GOT3 (cell line): ENCODE results near the gene GPATCH8.
A peak's percentile ranks its signal among the peaks of the same experiment; 100 is the strongest.
"Not testable (repeated sequence)": the region's sequence is repeated elsewhere in the genome, so short reads cannot be mapped to it uniquely, and the experiment has no call there.

Experiments
- DNase-seq: peaks from one replicate; lab custom pipeline; 2025; ENCODE audit warnings: mixed read lengths; lab: John Stamatoyannopoulos, UW

GPATCH8 gene

DNA sequence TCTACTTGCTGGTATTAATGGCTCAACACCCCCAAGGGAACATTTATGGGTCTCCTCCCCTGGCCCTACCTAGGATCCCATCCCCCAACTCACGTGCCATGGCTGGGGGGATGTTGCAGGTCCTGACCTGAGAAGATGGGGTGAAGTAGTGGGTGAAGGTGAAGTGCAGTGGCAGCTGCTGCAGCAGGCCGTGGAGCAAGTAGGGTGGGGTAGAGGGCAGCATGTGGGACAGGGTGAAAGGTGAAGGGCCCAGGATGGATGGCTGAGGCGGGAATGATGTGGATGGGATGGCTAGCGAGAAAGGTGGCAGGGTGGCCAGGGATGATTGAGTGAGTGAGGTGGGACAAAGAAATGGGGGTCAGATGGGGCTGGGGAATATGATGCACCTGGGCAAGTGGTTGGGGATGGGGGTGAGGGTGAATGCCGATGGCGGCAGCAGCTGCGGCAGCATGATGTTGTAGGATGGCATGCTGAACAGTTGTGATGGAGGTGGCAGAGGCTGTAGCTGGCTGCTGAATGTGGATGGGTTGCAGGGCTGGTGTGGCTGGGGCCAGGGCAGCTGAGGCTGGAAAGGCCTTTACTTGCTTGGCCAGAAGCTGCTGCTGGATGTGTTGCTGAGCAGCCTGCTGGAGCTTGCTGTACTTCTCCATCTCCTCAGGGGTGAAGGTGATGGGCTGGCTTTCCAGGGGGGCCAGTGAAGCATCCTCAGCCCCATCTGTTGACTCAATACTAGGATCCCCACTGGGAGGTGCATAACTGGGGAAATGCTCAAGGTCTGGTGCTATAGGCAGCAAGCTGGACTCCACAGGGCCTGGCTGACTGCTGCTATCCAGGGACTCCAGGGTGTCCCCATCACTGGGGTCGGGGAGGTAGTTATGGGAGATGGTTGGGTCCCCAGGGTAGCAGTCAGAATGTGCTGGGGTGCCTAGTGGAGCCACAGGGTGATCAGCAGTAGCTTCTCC, 105.4 kb downstream of the GPATCH8 start:
- no peak for DNase-seq

DNA sequence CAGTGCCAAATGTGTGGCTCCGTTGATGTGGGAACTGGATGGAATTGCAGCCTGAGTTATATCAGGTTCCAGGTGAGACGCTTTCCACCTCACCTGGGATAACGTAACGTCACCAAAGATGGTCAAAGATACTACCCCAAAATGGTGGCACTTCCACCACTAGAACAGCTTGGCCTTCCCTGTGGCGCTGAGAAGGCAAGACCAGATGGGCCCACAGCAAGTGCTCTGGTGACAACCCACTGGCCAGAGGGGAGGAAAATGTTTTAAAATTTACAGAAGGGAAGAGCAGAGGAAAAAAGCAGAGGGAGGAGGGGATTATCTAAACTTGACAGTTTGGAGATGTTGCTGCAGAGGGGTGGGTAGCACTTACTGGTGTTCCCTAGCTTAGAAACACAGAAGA, 106.3 kb downstream of the GPATCH8 start:
- no peak for DNase-seq

DNA sequence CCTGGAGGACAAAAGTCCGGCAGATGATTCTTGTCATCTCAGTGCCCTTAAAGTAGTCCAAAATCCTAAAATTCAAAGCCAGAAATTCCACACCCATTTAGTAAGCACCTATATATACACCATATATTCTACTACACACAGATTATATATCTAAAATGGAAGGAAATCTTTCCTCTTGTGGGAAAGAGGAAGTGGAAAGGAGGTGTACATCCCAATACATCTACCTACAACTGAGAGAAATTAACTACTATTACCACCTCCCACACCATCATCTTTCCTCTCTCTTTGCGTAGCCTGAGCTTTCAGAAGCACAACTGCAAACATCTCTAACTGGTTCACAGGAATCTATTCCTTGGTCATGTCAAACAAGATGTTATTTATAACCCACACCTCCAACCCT, 108.4 kb downstream of the GPATCH8 start:
- no peak for DNase-seq

DNA sequence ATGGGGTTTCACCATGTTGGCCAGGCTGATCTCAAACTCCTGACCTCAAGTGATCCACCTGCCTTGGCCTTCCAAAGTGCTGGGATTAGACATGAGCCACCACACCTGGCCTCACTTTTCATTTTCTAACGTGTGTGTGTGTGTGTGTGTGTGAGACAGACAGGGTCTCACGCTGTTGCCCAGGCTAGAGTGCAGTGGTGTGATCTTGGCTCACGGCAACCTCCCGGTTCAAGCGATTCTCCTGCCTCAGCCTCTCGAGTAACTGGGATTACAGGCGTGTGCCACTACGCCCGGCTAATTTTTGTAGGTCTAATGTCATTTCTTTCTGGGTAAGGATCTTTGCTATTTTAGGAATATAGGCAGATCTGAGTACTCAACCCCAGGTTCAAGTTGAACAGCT, 109.1 kb downstream of the GPATCH8 start:
- not testable (repeated sequence) for DNase-seq

DNA sequence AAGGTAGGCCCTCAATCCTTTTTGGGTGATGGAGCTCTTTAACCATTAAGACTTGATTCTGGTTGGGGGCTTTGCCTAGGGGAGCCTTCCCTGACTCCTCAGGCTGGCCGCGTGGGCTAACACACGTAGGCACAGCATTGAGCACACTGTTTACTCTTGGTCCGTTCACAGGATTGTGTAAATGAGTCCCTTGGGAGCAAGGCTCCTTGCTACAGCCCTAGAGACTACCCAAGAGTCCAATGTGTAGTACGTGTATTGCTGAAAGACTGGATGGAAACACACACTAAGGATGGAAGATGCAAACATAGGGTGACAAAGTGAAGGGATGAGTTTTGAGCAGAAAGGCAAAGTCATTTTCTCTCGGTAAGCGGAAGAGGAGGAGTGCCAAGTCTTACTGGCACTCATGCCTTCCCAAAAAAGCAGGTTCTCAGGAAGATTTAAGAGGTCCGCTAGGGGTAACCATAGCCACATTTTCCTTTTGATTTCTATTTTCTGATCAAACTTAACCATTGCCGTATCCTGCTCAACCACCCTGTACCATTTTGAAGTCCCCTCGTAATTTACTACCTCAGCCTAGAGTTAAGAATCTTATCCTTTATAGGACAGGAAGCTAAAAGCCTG, 112.8 kb downstream of the GPATCH8 start:
- DNase-seq, result no peak

DNA sequence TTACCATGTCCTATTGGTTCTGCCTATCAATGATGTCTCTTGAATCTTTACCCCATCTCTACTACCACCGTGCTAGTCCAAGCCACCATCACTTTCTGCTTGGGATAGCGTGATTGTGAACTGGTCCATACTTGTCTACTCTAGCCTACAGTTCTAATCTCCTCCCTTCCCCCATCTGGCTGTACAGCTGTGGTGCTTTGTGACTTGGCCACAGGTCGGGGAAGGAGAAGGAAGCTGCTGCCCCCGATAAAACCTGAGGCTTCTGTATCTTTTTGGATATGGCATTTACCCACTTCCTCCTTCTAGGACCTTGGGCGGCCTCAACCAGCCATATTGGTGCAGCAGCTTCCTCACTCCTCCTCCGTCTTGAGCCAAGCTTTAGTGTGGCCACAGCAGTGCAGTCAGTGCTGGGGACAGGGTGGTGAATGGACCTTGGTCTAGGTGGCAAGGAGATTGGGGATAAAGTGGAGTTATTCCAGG, 113.4 kb downstream of the GPATCH8 start:
- DNase-seq, result no peak

DNA sequence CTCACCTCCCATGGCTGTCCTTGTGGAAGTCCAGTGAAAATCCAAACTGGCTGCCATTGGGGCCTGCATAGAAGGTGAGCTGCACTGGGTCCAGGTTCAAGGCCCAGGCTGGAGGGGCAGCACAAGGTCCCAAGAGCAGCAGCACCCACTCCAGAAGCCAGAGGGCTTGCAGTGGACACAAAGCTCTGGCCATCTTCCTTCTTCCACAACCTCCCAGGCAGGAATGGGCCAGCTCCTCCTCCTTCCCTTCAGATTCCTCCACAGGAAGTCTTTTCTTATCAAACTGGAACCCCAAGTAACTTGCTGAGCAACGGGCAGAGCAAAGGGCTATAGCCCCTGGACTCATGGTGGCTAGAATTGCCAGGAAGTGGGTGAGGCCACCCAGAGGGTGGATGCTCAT, 113.9 kb downstream of the GPATCH8 start, which contains the start of gene ITGA2B:
Gene ITGA2B, minus strand, starts transcription at position 369 of the 400 bp plus-strand sequence. Its CDS starts 176 bp downstream, at position 193.
- no peak for DNase-seq

DNA sequence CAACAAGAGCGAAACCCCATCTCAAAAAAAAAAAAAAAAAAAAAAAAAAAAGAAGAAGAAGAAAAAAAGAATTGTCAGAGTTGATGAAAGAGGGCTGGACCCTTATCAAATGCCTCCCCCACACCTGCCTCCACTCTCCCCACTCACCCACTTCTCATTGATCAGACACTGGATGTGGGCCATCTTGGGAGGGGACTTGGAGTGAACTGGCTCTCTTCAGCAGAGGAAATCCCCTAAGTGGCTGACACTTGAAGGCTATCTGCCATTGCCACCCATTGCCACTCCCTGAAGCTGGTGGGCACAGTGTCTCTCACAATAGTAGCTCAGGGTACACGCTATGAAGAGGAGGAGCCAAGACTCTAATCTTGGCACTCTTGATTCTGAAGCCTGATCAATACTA, 115.4 kb downstream of the GPATCH8 start:
- no peak for DNase-seq

DNA sequence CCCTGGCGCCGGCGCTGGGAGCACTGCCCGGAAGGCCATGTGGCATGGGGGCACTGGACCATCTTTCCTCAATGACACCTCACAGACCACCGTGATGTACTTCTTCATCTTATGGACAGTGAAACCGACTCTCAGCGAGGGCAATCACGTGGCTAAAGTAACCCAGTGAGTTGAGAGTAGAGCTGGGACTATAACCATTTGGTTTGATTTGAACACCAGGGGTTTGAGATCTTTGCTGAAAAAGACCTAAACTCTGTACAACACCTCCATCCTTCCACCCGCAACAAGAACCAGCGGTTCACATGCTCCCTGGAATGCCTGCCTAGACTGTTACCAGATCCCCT, 117.1 kb downstream of the GPATCH8 start:
- DNase-seq, result no peak

DNA sequence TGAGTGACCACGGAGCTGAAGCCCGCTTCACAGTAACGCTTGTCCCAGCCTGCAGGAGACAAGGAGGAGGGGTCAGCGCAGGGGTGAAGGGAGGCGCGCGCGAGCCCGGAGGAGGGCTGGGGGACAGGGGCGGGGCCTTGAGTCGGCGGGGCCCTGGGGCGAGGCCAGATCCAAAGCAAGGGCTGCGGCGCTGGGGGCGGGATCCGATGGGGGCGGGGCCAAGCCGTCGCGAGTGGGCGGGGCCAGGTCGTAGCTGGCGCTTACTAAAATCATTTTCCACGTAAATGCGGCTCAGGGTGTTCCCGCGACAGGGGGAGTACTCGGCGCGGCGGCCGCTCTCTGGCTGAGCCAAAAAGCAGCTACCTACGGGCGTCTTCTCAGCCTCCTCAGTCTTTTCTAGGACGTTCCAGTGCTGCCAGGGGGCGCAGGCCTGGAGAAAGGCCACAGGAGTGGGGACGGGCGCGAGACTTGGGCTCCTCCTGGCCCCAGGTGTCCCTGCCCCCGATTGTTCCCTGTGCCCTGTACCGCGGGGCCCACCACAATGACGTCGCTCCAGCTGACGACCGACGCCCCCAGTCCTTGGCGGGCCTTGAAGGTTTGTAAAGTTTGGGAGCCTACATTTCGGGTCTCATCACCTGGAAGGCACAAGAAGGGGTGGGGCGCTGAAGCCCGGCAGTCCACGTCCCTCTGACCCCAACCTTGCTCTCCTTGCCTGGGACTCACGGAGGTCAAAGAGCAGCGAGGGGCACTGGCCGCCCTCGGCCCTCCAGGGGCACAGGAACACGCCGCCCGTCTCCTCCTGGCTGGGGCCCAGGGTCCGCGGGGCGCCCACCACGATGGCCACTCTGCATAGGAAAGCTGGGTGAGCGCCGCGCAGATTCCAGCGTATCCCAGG, 117.7 kb downstream of the GPATCH8 start:
- DNase-seq, result peak; percentile 18

DNA sequence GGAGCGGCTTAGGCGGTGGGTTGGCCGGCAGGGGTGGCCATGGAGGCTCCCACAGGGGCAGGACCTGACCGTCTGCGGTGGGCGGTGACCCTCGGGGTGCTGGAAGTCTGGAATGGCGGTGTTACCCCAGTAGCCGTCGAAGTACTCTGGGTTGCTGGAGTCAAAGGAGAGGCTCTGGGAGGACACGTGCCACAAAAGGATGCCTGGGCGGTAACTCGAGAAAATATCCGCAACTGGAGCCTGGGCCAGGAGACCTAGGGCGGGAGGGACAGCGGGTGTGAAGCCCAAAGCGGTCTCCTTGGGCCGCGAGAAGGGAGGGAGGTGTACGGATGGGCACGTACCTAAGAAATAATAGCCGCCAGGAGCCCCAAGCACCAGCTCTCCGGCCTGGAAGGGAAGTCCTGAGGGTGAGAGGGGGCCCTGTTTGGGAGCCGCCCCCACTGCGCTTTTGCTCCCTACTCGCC, 118.4 kb downstream of the GPATCH8 start:
- DNase-seq, result no peak

DNA sequence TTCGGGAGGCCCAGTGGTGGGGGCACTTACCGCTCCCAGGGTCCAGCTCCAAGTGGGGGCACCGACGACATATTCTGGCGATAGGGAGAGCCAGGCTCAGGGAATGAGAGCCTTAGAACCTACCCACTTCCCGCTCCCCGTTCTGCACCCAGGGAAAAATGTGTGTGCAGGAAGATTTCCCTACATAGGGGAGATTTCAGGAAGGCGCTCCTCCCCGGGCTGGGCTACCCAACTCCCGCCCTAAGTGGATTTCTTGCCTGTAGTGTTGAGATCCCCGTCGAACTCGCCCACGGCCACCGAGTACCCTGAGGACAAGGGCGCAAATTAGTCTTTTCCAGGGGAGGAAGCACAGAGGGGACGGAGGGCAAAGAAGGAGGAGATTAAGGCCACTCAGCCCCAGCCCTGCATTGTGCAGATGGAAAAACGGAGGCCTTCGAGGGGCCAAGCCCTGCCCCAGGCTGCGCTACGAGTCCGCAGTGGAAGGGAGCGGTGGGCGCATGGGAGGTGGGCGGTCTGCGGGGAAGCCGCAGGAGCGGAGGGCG, 118.9 kb downstream of the GPATCH8 start:
- DNase-seq, result no peak

DNA sequence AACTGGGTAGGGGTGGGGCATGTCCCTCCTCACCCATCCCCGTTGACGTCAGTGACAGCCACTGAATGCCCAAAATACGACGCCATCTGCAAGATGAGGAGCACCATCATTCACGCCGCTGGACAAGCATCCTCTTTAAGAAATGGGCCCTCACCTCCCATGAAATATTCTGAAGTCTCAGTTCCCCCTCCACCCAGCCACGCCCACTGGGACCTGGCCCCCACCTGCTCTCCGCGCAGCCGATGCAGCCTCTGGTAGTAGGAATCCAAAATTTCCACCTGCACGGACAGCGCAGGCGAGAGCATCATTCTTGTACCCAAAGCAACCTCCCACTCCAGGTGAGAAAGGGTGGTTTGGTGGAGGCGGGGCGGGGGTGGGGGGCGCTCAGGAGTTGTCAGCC, 119.3 kb downstream of the GPATCH8 start:
- no peak for DNase-seq

DNA sequence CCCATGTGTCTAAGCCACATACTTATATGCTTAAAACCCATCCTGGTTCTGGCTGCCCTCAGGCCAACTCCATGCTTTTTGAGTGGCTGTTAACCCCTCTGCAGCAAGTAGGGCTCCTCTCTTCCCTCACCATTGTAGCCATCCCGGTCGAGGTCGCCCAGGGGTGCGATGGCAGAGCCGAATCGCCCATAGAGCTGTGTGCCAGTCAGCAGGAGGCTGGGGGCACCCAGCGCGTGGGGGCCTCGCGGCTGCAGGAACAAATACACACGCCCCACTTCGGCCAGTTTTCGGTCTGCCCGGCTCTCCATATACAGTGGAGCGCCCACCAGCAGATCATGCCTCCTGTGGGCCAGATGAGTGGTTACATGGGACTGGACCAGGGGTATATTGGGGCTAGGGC, 119.8 kb downstream of the GPATCH8 start:
- DNase-seq, result no peak

DNA sequence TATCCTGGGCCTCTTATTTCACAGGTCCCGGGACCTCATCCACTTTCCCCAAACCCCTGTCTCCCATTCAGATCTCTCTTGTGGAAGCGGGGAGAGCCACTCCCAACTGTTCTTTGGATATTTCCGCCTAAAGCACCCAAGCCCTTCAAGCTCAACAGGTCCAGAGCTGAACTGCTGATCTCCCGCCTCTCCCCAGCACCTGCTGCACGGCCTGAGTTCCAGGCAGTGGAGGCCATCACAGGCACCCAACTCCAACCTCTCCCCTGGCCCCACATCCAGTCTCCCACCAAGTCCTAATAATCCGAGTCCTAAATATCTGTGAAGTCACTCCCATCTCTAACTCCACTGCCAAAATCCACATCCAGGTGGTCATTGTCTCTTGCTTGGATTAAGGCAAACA, 120.3 kb downstream of the GPATCH8 start:
- no peak for DNase-seq

DNA sequence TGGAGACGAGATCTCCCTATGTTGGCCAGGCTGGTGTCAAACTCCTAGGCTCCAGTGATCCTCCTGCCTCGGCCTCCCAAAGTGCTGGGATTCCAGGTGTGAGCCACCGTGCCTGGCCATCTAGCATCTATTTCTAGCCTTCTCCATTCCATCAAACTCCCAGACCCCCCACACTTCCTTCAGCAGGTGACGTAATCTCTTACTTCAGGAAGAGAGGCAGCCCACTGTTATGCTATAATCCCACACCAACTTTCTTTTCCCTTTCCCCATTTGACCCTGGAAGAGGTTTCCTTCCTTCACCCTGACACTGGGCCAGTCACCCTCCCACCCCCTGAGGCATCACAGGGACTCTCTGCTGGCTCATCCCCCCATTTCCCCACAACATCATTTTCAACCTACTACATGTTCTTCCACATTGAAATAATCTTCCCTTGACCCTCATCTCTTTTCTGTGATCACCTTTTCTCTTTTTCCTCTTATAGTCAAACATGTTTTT, 121.3 kb downstream of the GPATCH8 start:
- DNase-seq, result no peak

DNA sequence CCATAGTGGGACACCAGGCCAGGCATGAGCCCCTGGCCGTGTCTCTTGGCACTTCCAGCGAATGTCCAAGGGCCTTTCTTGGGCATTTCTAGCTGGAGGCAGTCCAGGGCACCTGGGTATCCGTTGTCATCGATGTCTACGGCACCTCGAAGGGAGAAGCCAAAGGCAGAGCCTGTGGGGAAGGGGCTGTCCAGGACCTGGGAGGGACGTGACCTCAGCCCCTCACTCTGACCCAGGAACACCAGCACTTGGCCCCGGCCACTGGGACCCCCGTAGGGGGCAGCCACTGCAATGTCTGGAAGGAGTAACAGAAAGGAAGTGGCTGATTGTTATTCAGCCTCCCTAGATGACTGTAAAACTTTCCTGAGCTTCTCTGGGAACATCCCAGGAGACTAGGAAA, 122.4 kb downstream of the GPATCH8 start:
- no peak for DNase-seq

DNA sequence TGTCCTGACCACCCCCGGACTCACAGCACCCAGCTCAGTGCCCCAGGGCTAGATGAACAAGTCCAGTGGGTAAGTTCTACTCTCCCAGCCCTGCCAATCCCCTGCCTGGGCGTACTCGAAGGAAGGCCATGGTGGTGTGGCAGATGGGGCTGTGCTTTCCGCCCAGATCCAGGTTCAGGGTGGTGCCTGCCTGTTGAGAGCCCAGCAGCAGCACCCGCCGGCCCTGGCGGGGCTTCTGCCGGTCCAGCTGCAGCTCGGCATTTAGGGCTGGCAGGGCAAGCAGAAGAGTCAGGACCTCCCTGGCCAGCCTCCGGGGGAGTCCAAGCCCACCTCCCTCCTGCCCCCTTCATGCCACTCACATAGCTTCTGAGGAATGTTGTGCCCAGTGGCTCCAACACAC, 123.3 kb downstream of the GPATCH8 start:
- no peak for DNase-seq

DNA sequence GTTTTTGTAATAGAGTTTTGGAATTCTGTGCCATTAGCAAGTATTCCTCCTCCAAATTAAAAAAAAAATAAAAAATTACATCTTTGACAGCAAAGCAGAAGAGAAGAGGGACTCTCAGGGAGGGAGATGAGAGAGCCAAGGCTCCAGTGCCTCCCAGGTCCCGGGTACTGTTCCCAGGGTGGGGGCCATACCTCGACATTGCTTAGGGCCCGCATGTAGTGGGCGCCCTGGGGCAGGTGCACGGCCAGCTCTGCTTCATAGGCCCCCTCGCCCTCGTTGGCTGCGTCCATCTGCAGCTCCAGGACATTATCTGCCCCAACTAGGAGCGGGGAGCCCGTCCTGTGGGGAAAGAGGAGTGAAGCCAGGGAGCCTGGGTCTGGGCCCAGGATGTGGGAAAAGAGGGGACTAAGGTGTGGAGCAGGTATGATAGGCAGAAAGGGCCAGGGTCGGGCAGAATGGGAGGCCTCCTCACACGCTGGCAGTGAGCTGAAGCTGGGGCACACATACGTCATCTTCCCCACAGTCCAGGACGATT, 125.0 kb downstream of the GPATCH8 start:
- no peak for DNase-seq

DNA sequence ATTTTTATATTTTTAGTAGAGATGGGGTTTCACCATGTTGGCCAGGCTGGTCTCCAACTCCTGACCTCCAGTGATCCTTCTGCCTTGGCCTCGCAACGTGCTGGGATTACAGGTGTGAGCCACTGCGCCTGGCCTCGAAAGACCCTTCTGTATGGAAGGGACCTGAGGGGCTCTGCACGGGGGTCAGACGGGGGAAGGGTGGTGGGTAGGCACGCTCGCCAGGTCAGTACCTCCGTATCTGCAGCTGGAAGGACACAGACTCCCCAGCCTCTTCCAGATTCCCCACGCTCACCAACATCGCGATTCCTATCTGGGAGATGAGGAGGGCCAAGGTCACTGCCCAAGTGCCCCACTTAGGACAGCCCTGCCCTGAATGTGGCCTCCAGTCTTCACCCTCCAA, 126.4 kb downstream of the GPATCH8 start:
- no peak for DNase-seq

DNA sequence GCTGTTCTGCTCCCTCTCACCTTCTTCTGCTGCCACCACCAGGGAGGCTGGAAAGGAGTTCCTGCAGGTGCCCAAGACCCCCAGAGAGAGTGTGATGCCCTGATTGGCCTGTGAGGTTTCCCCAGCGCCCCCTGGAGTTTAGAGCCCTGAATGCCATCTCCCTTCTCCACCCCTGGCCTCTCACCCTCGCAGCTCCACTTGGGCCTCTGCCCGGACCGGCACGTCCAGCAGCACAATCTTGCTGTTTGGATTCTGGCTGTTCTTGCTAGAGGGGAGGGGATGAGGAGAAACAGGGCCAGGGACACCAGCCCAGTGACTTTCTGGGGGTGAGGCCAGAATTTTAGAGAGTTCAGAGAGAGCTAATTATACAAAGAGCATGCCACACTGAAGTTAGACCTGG, 127.1 kb downstream of the GPATCH8 start:
- DNase-seq, result no peak
